SK-N-SH treated with all-trans-retinoic acid at 6 μM for 48 hours (cell line): ENCODE results near the gene DLL4.

Experiments
- GLIS3 ChIP-seq: fragments of 250-450 bp; sonication (Bioruptor Pico); IDR thresholded peaks from 2 replicates; pipeline ENCODE4 v1.5.0; 2020; ENCODE audit warnings: mild to moderate bottlenecking, moderate library complexity
- OSR1 ChIP-seq: fragments of 250-450 bp; sonication (Bioruptor Pico); IDR thresholded peaks from 2 replicates; pipeline ENCODE4 v1.8.0; 2022; ENCODE audit warnings: moderate library complexity, mild to moderate bottlenecking, inconsistent platforms
- POU6F1 ChIP-seq: fragments of 250-450 bp; sonication (Bioruptor Pico); IDR thresholded peaks from 2 replicates; pipeline ENCODE4 v1.8.0; 2021; ENCODE audit warnings: low read depth, mild to moderate bottlenecking, moderate library complexity, borderline replicate concordance
- PPARA ChIP-seq: fragments of 250-450 bp; sonication (Bioruptor Pico); IDR thresholded peaks from 2 replicates; pipeline ENCODE4 v1.5.0; 2020; ENCODE audit warnings: mild to moderate bottlenecking, borderline replicate concordance
- RARB ChIP-seq: fragments of 250-450 bp; sonication (Bioruptor Pico); IDR thresholded peaks from 2 replicates; pipeline ENCODE4 v1.8.0; 2021; ENCODE audit warnings: mild to moderate bottlenecking, moderate library complexity
- SNAI2 ChIP-seq: fragments of 250-450 bp; sonication (Bioruptor Pico); IDR thresholded peaks from 2 replicates; pipeline ENCODE4 v1.5.0; 2020; ENCODE audit warnings: mild to moderate bottlenecking, moderate library complexity
- TCF4 ChIP-seq: fragments of 250-450 bp; sonication (Bioruptor Pico); IDR thresholded peaks from 2 replicates; pipeline ENCODE4 v1.8.0; 2021; ENCODE audit warnings: mild to moderate bottlenecking, moderate library complexity, borderline replicate concordance
- ZFP30 ChIP-seq: fragments of 450-650 bp; formaldehyde crosslinking; IDR thresholded peaks from 2 replicates; pipeline ENCODE4 v1.5.0; 2022; ENCODE audit warnings: mild to moderate bottlenecking, moderate library complexity

GRCh38 chr15:40985541-40986330, 56.6 kb downstream of the DLL4 start:
- no peak for TF ChIP-seq POU6F1 (CRISPR knock-in tag)
- no peak for TF ChIP-seq GLIS3 (CRISPR knock-in tag)
- TF ChIP-seq PPARA (CRISPR knock-in tag) = no peak
- no peak for TF ChIP-seq TCF4 (CRISPR knock-in tag)
- no peak for TF ChIP-seq ZFP30 (CRISPR knock-in tag)
- TF ChIP-seq OSR1 (CRISPR knock-in tag) = no peak
- no peak for TF ChIP-seq RARB (CRISPR knock-in tag)
- TF ChIP-seq SNAI2 (CRISPR knock-in tag) = no peak
